Skeletal muscle satellite cell (primary cell): ENCODE results near the gene AGPAT3.

Source experiments
- H3K27me3 ChIP-seq: 2 replicates; pipeline ENCODE4 v1.7.0; 2013; ENCODE audit warnings: low read length; ENCODE audit not compliant: control insufficient read depth, insufficient read depth
- H3K36me3 ChIP-seq: 2 replicates; pipeline ENCODE4 v1.7.0; 2013; ENCODE audit warnings: mild to moderate bottlenecking, control low read depth, low read length; ENCODE audit not compliant: insufficient read depth
- H3K4me1 ChIP-seq: 2 replicates; pipeline ENCODE4 v1.7.0; 2013; ENCODE audit warnings: low read length; ENCODE audit not compliant: control insufficient read depth, insufficient read depth
- H3K4me2 ChIP-seq: 2 replicates; pipeline ENCODE4 v1.7.0; 2013; ENCODE audit warnings: mild to moderate bottlenecking, low read length
- H3K4me3 ChIP-seq: 2 replicates; pipeline ENCODE4 v1.7.0; 2013; ENCODE audit warnings: low read length
- H3K9ac ChIP-seq: 2 replicates; pipeline ENCODE4 v1.7.0; 2013; ENCODE audit warnings: mild to moderate bottlenecking, low read depth, low read length, moderate library complexity
- H3K9me3 ChIP-seq: replicated peaks from 2 replicates; pipeline ENCODE4 v1.7.0; 2013; ENCODE audit warnings: mild to moderate bottlenecking, control low read depth, low read length

AGPAT3 gene

GRCh38 chr21:43921979-43922945 is 57.2 kb downstream of the AGPAT3 start:
- Histone ChIP-seq H3K36me3 (peaks cover 8% of the 10 kb centered on the region), H3K27me3 (no peaks in the 10 kb centered on the region), H3K4me1 (peaks cover 6% of the 10 kb centered on the region), H3K4me2 (no peak overlapping the region), H3K4me3 (no peak overlapping the region), H3K9me3 (no peaks in the 10 kb centered on the region), H3K9ac (no peak overlapping the region)

- no peak overlapping the region for H3K9ac ChIP-seq
- no peak overlapping the region for H3K4me3 ChIP-seq
- H3K4me2 ChIP-seq = no peak overlapping the region
- H3K4me1 ChIP-seq = peaks cover 6% of the 10 kb centered on the region
- H3K36me3 ChIP-seq = peaks cover 8% of the 10 kb centered on the region
- H3K9me3 ChIP-seq = no peaks in the 10 kb centered on the region
- no peaks in the 10 kb centered on the region for H3K27me3 ChIP-seq
Measured at GRCh38 chr21:43922949-43923348, 57.9 kb downstream of the AGPAT3 start.

- H3K9me3 ChIP-seq = no peaks in the 10 kb centered on the region
- H3K4me1 ChIP-seq = peaks cover 6% of the 10 kb centered on the region
- H3K4me2 ChIP-seq = no peak overlapping the region
- no peaks in the 10 kb centered on the region for H3K27me3 ChIP-seq
- H3K9ac ChIP-seq = no peak overlapping the region
- no peak overlapping the region for H3K4me3 ChIP-seq
- H3K36me3 ChIP-seq = peaks cover 8% of the 10 kb centered on the region
Measured at GRCh38 chr21:43923391-43923790, 58.4 kb downstream of the AGPAT3 start.

GRCh38 chr21:43924421-43925095 is 59.5 kb downstream of the AGPAT3 start:
- H3K27me3 ChIP-seq = no peaks in the 10 kb centered on the region
- H3K9me3 ChIP-seq = no peaks in the 10 kb centered on the region
- no peak overlapping the region for H3K9ac ChIP-seq
- peaks cover 8% of the 10 kb centered on the region for H3K36me3 ChIP-seq
- no peak overlapping the region for H3K4me3 ChIP-seq
- no peak overlapping the region for H3K4me2 ChIP-seq
- H3K4me1 ChIP-seq = peaks cover 6% of the 10 kb centered on the region

- no peaks in the 10 kb centered on the region for H3K9me3 ChIP-seq
- H3K4me3 ChIP-seq = no peak overlapping the region
- H3K4me2 ChIP-seq = no peak overlapping the region
- no peak overlapping the region for H3K9ac ChIP-seq
- H3K27me3 ChIP-seq = no peaks in the 10 kb centered on the region
- H3K4me1 ChIP-seq = peaks cover 6% of the 10 kb centered on the region
- peaks cover 8% of the 10 kb centered on the region for H3K36me3 ChIP-seq
Measured at GRCh38 chr21:43925096-43925481, 60.1 kb downstream of the AGPAT3 start.

- no peaks in the 10 kb centered on the region for H3K27me3 ChIP-seq
- peaks cover 8% of the 10 kb centered on the region for H3K36me3 ChIP-seq
- no peaks in the 10 kb centered on the region for H3K9me3 ChIP-seq
Measured at GRCh38 chr21:43925609-43926008, 60.6 kb downstream of the AGPAT3 start.

GRCh38 chr21:43926196-43926595 is 61.2 kb downstream of the AGPAT3 start:
- Histone ChIP-seq H3K36me3 (peaks cover 8% of the 10 kb centered on the region), H3K9me3 (no peaks in the 10 kb centered on the region), H3K4me3 (no peak overlapping the region), H3K4me1 (peaks cover 6% of the 10 kb centered on the region), H3K4me2 (no peak overlapping the region), H3K27me3 (no peaks in the 10 kb centered on the region), H3K9ac (no peak overlapping the region)

More at GRCh38 chr21:43925609-43926008, 60.6 kb downstream of the AGPAT3 start:
- Histone ChIP-seq H3K4me3 (no peak overlapping the region), H3K4me1 (peaks cover 6% of the 10 kb centered on the region), H3K9ac (no peak overlapping the region), H3K4me2 (no peak overlapping the region)

- H3K27me3 ChIP-seq = no peaks in the 10 kb centered on the region
- peaks cover 6% of the 10 kb centered on the region for H3K4me1 ChIP-seq
- H3K36me3 ChIP-seq = peaks cover 8% of the 10 kb centered on the region
- no peak overlapping the region for H3K4me2 ChIP-seq
- H3K9me3 ChIP-seq = no peaks in the 10 kb centered on the region
- no peak overlapping the region for H3K9ac ChIP-seq
- no peak overlapping the region for H3K4me3 ChIP-seq
Measured at GRCh38 chr21:43927591-43928221, 62.7 kb downstream of the AGPAT3 start.

- peaks cover 10% of the 10 kb centered on the region for H3K36me3 ChIP-seq
- peaks cover 3% of the 10 kb centered on the region for H3K4me1 ChIP-seq
- H3K4me3 ChIP-seq = no peak overlapping the region
- H3K27me3 ChIP-seq = no peaks in the 10 kb centered on the region
- no peak overlapping the region for H3K9ac ChIP-seq
- no peaks in the 10 kb centered on the region for H3K9me3 ChIP-seq
- H3K4me2 ChIP-seq = no peak overlapping the region
Measured at GRCh38 chr21:43928222-43929125, 63.5 kb downstream of the AGPAT3 start.

GRCh38 chr21:43929217-43929971 is 64.4 kb downstream of the AGPAT3 start:
- Histone ChIP-seq H3K27me3 (no peaks in the 10 kb centered on the region), H3K9me3 (no peaks in the 10 kb centered on the region), H3K4me2 (no peak overlapping the region), H3K4me1 (no peaks in the 10 kb centered on the region), H3K4me3 (no peak overlapping the region), H3K9ac (no peak overlapping the region), H3K36me3 (peaks cover 9% of the 10 kb centered on the region)
